HG02678 (cell line): Measurements from ENCODE around the gene ACSM6.
"Not testable (repeated sequence)": the region's sequence is repeated elsewhere in the genome, so short reads cannot be mapped to it uniquely, and the experiment has no call there.

Source experiments
- ATAC-seq: cut with Tn5 transposase; IDR thresholded peaks from one replicate; pipeline ENCODE4 v1.9.1; 2021; ENCODE audit warnings: mild to moderate bottlenecking, moderate library complexity; ENCODE audit not compliant: unreplicated experiment

Gene ACSM6, protein sequence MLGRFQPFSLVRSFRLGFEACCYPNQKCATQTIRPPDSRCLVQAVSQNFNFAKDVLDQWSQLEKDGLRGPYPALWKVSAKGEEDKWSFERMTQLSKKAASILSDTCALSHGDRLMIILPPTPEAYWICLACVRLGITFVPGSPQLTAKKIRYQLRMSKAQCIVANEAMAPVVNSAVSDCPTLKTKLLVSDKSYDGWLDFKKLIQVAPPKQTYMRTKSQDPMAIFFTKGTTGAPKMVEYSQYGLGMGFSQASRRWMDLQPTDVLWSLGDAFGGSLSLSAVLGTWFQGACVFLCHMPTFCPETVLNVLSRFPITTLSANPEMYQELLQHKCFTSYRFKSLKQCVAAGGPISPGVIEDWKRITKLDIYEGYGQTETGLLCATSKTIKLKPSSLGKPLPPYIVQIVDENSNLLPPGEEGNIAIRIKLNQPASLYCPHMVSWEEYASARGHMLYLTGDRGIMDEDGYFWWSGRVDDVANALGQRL

DNA sequence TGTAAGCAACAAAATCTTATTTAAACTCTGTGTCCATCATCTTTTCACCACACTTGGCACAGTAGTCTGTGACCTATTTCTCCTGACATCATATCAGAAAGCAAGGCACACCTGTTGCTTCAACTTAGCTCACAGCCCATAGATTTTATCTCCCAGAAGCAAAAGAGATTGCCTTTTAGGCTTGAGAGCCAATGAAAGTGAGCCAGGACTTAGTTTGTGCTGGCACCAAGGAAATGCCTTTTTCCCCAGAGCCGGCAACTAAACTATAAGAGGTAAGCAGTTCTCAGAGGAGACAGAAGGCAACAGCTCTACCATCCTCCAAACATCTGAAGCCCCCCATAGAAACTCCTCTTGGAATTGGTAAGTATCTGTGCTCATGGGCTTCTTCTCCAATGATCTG, at the start of gene ACSM6:
TSS of gene ACSM6 (plus strand) at position 295 of the 400 bp plus-strand sequence. CDS start 248 bp downstream, outside the sequence.
- ATAC-seq: no peak

DNA sequence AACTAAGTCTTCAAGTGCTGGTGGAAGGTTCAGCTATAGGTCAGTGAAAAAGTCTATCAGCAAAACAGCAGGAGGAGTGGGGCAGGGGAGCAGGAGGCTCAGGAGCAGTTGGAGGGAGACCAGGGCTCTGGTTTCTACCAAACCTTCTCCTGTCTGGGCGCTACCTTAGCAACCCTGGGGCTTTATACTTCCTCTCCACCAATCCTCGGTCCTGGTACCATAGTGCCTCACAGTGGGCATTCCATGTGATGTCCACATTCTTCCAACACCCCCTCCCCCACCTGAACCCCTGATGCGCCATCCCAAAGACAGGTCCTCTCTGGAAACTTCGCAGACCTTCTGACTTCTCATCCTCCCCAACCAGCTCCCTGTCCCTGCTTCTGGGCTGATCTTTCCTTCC, 25.3 kb upstream of the ACSM6 start:
- ATAC-seq: no peak

DNA sequence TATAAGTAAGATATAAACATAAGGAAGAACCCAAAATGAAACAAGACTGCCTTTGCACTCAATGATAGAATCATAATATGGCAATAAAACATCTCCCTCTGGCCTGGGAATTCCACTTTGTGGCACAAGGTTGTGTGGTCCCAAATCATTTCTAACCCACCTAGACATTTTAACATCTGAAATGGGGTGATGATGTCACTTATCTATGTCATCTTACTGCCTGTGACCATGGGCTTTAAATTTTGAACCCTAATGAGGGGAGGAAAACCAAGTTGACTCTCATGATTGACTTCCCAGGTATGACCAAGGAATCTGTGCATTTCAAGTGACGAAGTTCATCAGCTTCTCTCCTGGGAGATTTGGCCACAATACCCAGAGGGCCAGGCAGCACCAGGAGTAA, 24.5 kb upstream of the ACSM6 start:
- ATAC-seq: no peak

DNA sequence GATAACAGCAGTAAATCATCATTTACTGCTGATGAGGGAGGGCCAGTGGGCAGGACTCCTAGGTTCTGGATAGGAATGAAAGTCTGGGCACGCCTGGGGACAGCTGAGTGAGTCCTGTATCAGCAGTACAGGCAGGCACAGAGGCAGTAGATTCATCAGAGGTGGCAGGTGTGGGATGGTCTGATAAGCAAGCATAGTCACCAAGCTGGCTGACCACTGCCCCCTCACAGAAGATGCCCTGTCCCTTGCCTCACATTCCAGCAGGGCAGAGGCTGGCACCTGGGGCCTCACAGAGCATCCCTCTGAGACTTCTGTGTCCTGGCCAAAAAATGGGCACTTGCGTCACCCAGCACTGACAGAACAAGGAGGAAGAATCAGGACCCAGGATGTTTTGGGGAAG, 23.2 kb upstream of the ACSM6 start:
- ATAC-seq: no peak

DNA sequence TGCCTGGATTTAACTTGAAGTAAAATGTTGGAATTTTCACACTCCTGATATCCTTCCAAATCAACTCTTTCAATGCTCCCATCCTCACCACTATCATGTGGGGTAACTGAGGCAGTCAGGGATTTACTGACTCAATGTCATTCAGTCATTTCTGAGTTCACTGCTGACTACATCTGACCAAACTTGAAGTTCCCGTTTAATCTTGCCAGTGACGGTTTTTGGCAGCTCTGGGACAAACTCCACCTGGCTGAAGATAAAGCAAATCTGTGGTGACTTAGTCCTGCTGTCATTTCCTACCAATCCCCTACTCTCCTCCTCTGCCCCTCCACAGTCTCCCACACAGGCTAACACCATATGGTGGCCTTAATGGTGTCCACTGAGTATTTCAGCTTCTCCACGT, 22.7 kb upstream of the ACSM6 start:
- no peak for ATAC-seq

DNA sequence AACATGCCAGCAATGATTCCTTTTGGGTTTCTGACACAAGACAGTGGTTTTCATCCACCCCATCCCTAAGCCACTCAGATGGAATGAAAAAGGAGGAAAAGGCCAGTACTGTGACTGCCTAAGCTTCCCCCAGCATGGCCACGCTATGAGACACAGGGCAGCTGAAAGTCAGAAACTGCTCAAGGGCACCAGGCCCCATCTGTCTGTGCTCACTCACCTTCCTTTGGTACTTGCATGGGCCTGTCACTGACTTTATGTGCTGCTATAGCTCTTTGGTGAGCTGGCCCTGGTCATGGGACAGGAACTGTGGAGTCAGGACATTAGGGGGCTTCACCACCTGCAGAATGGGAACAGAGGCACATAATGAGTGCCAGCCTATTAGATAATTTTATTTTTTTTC, 21.2 kb upstream of the ACSM6 start:
- no peak for ATAC-seq

DNA sequence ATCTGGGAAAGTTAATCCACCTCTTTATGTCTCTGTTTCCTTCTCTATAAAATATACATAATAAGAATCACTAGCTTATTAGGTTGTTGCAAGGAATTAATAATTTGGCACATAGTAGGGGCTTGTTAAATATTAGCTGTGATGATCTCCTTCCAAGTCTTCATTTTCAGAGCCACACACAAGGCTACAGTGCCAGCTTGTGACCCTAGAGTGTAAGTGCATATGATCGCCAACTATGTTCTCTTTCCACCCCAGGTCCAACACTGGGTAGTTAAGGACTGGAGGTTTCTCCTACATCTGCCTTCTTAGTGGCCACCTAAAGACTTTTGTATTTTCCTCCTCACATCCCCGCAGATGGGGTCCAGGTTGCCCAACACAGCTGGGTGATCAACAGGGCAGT, 17.9 kb upstream of the ACSM6 start:
- no peak for ATAC-seq

DNA sequence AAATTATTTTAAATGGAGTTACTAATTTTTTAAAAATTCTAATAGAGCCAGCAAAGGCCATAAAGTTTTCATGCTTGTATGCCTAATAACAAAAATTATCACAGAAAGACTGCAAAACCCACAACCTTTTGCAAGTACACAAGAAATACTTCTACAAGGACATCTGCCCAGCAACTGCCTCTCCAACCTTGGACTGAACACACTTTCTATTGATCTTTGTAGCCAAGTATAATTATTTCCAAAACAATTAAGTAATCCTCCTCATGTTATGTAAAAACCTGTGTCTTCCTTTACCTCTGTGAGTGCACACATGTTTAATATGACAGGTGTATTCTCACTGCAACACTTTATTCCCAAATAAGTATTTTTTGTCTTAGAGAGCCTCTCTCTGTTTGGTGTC, 16.6 kb upstream of the ACSM6 start:
- no peak for ATAC-seq

DNA sequence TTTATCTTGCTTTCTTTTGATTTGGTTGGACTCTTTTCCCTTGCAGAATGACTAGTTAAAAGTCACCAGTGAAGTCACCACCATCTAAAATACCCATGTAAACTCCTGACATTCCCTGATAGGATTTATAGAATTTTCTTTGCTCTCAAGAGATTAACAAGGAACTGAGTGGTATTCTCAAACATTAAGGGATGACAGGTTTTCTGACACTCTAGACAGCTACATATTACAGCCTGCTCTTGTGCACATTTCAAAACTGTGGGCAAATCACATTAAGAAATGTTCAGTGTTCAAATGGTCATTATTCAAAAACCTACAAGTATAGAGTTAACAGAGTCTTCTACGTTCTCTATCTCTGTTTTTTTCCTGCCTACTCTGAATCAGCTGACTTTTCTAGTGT, 15.8 kb upstream of the ACSM6 start:
- ATAC-seq: no peak

DNA sequence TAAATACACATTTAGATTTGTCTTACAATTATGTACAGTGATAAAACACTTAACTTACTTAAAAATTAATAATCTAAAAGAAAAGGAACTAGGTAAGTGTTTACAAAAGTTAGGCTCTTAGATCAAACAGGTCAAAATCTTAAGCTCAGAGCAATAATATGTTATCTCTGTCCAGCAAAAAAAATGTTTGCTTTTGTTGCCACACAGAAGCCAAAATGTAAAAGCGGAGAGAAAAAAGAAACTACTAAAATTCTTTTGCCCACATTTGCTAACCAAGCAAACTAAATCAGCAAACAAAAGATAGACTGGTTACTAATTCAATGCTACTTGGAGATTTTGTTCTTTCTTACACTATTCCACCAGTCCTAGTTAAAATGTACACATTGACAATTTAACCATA, 15.2 kb upstream of the ACSM6 start:
- ATAC-seq: no peak

DNA sequence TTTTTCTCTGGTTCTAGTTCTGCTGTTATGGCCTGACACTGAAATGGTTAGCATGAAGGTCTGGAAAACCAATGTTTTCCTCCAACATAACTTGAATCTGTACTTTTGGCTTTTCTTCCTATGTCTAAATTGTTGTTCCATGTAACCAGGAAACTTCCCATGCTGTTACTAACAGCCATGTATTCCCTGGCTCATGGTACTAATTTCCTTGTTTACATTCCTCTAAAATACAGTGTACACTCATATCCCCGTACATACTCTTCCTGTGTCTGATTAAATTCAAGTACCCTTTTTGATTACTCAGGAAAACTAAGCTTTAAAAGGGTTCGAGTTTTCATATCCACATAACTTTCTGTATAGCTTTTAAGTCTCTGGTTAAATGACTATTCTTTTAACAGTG, 12.3 kb upstream of the ACSM6 start:
- no peak for ATAC-seq

DNA sequence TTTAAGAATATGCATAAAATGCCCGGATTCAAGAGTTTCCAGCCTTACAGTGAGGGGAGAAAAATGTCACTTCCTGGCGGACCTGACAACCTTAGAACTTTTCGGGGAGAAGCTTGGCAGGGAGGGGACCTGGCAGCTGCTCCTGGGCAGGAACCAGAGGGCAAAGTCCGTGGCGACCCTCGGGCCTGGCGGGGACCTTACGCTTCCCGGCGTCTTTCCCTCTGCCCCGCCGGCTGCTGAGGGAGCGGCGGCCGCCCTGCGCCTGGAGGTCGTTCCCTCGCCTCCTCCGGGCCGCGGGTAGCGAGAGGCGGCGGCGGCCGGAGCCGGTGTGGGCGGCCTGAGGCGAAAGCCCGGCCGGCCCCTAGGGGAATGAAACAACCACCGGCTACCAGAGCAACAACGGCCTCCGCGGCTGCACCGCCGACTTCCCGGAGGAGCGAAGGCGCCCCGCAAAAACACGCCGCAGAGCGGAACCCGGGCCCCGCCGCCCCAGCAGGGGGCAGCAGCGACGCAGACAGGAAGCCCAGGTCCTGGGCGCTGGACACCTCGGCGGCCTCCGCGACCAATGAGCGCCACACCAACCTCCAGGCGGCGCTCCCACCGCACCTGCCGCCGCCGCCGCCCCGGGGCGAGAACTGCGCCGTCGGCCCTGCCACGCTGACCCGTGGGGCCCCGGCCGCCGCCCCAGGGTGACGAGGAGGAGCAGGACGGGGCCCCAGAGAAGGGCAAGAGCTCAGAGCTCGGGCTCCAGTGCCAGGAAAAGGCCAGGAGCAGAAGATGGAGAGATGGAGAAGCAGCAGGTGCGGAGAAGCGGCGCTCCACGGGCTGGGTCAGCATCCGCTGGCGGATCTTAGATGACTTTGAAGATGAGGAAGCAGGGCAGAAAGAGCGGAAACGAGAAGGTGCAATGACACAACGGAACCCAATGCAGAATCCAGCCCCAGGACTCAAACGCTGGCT, 10.5 kb upstream of the ACSM6 start:
- peak; percentile 97 for ATAC-seq

DNA sequence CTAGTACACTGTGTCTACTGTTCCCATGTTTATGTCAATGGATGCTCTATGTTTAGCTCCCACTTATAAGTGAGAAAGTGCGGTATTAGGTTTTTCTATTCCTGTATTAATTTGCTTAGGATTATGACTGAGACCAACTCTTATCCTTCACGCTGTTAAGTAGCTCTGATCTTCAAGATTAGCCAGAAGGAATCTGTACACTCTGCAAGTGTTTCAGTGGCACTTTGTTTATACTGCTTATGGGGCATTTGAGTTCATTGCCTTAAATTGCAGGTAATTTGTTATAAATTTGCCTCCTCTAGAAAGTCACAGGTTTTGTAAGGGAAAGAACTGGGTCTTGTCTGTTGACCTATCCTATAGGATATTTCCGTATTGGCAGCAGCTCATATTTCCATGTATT, 6.4 kb upstream of the ACSM6 start:
- ATAC-seq: no peak

DNA sequence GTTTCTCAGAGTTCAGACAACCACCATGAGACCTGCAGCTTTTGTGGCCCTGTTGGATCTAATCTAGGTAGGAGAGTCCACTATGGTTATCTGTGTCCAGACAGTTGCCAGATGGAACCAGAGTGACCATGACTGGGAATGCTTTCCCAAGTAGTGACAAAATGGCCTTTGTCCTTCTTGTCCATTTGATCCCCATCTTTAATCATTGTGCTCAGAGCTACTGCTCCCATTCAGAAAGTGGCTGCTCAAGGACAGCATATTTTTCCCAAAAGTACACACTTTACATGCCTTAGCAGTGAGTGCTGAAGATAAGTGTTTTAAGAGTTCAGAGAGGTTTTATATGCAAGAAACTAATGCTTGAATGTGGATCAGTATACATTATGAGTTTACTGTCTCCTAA, 5.4 kb upstream of the ACSM6 start:
- ATAC-seq: no peak

DNA sequence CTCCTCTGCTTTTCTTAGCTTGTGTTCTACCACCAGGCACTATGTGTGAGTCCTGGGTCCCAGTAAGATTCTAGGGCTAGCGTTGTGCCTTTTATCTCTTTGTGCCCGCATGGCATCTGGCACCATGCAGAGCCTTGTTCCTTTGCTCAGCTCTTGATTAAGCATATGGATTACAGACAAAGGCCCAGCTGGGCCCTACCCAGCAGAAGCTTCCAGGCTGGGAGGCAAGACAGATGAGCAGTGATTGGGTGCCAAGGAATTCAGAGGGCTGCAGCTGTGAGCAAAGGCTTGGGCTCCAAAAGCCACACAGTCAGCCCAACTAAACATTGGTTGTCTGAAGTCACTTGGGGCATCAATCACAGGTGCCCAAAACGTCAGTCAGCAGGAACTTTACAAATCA, 2.0 kb downstream of the ACSM6 start:
- ATAC-seq: no peak

DNA sequence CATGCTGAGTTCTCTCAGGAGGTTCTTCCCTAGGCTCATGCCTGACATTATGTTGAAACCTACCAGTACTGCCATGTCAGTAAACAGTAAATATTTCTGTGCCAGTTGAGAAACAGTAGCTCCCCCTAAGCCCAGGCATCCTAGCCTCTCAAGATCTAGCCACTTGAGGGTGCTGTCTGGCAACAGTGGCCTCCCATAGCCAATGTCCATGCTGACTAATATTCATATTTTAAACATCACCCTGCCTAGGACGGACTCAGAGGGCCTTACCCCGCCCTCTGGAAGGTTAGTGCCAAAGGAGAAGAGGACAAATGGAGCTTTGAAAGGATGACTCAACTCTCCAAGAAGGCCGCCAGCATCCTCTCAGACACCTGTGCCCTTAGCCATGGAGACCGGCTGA, 7.7 kb downstream of the ACSM6 start:
- ATAC-seq: no peak

DNA sequence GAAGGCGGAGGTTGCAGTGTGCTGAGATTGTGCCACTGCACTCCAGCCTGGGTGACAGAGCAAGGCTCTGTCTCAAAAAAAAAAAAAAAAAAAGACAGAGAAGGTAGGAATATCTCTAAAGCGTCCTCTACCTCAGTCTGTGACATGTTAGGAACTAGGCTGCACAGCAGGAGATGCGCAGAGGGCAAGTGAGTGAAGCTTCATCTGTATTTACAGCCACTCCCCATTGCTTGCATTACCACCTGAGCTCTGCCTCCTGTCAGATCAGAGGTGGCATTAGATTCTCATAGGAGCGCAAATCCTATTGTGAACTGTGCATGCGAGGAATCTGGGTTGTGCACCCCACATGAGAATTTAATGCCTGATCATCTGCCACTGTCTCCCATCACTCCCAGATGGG, 8.8 kb downstream of the ACSM6 start:
- ATAC-seq: not testable (repeated sequence)

DNA sequence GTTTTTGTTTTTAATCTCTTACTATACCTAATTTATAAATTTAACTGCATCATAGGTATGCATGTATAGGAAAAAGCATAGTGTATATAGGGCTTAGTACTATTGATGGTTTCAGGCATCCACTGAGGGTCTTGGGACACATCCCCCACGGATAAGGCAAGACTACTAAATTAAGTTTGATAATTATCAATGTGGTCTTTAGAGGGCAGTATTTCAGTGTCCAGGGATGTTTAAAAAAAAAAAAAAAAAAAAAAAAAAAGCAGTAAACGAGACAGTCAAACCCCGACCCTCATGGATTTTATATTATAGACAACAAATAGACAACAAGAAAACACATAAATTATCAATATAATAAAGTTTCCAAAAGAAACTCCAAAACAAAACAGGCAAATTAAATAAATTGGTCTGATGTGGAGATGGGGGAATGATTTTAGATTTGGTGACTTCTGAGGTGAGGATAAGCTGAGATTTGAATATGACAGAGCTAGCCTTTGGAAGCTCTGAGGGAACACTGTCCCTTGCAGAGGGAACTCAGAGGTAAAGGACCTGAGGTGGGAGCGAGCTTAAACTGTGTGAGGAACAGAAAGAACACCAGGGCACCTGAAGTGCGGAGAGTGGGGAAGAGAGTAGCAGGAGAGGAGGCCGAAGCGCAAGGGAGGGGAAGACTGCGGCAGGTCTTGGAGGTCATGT, 14.8 kb downstream of the ACSM6 start:
- ATAC-seq: no peak

DNA sequence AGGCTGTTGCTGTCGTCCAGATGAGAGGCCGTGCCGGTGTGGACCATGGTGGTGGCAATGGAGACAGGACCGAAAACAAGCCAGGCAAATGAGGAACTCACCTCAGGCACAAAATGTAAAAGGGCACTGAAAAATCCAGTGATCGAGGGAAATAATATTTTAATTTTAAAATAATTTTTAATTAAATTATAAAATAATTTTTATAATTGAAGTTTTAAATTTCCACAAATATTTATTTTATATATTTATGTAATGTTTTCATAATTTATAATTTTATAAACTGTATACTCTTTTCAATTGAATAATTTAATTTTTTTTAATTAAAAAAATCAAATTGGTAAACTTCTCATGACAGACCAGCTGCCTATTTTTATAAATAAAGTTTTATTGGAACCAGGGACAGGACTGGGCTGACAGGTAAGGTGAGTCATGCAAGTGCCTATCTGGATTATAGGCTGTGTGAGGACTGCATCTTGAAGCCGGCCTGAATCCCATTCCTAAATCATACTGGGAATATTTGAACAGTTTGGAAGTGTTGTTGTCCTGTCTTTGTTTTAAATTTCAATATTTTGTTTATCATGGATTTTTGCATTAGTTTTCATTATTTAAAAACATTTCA, 15.6 kb downstream of the ACSM6 start:
- ATAC-seq: no peak

DNA sequence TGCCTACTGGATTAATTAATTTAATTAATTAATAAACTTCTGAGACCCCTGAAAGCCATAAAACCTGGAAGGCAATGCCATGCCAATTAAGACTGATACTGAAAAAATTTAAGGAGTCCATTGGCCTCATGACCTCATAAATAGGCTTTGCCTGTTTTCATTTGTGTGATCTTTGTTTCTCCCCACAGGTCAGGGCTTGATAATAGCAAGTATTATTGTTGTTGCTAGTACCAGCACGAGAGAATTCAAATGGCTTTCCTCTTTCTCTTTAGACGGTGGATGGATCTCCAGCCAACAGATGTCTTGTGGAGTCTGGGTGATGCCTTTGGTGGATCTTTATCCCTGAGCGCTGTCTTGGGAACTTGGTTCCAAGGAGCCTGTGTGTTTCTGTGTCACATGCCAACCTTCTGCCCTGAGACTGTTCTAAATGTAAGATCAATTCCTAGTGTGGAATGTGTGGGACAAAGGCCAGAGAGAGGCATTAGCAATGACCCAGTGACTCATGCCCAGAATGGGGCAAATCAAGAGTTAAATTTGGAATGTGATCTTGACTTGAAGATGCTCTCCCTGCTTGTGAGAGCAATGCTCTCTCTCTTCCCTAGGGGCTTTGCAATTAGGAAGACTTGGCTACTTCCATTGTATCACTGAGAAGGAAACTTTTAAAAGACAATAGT, 17.7 kb downstream of the ACSM6 start:
- ATAC-seq: no peak
